NCI-H82 (cell line): ENCODE results near the gene ACTR1B.
A peak's percentile ranks its signal among the peaks of the same experiment; 100 is the strongest.
"Not testable (repeated sequence)": the region's sequence is repeated elsewhere in the genome, so short reads cannot be mapped to it uniquely, and the experiment has no call there.

ENCODE experiments used
- DNase-seq: peaks from one replicate; lab custom pipeline; 2025; lab: John Stamatoyannopoulos, UW

The ACTR1B gene

DNA sequence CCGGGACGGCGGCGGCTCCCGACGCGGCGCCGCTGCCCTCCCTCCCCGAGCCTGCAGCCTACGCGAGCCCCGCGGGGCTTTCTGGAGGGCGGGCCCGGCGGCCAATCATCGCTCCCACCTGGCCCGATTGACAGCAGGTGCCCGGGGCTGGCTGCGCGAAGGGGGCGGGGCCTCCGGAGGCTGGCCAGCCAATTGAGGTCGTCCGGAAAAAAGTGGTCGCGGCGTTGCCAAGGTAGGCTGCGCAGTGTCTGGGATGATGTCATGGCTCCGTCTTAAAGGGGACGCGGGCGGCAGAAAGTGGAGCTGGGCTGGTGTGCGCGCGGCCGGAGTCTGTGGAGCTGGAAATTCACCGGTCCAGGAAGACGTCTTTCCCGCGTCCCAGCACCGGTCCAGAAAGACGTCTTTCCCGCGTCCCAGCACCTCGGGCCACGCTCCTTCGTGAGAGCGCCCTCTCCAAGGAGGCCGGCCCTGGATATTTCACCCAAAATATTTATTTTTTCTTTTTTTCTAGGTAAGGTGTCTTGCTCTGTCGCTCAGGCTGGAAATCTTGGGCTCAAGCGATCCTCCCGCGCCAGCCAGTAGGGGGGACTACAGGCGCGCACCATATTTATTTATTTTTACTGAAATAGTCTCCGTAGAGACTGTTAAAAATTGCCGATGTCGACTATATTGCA, at the start of gene ACTR1B:
ACTR1B (minus strand) TSS at position 83 of the 674 bp plus-strand sequence. CDS start 154 bp downstream, outside the sequence.
- peak; percentile 92 for DNase-seq

DNA sequence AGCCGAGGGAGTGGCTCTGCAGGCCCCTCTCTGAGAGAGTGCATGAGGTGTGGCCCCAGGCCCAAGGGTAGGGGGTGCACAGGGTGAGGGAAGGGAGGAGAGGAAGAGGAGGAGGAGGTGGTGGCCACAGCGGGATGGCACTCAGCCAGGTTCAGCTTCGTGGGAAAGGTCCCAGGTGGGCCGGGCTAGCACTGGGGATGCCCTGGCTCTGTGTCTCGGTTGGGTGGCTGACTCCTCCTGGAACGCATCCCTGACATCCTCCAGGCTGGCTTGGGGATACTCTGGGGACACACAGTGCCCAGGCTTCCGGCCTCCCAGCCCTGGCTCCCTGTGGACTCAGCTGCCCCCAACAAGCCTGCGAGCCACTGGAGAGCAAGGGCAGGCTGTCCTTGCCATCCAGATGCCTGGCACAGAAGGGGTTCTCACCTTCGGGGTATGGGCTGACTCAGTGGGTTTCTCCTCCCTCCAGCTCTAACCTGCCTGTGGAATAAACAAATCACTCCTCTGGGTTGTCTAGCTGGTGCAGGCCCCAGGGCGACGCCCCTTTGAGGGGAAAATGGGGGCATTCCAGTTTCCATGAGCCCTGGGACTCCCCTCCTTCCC, 49.0 kb upstream of the ACTR1B start:
- DNase-seq: no peak

DNA sequence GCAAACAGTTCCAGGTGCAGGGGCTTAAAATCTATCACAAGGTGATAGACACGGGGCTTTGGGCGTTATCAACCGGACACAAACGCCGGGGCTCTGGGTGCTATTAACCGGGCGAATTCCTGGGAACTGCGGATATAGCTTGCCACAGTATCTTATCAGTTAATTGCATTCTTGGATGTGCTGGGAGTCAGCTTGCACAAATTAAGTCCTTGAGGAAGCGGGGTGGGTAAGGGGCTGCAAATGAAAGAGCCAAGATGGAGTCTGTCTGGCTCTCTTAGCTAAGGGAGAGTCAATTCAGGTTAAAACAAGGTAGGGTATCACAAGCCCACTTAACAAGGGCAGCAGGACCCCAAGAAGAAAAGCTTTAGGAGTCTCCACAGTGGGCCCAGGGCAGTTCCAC, 48.3 kb upstream of the ACTR1B start:
- not testable (repeated sequence) for DNase-seq

DNA sequence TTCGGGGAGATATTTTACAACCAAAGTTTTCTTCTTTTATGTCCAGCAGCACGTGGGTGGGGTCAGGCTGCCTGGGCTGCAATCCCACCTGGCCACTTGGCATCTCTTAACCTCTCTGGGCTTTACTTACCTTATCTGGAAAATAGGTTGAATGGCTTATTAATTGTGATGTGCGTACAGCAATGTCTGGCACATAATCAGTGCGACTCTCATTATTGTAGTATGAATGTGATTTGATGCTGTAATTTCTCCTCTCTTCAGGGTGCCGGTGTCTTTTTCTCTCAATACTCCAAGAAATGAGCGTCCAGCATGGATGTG, 47.5 kb upstream of the ACTR1B start:
- no peak for DNase-seq

DNA sequence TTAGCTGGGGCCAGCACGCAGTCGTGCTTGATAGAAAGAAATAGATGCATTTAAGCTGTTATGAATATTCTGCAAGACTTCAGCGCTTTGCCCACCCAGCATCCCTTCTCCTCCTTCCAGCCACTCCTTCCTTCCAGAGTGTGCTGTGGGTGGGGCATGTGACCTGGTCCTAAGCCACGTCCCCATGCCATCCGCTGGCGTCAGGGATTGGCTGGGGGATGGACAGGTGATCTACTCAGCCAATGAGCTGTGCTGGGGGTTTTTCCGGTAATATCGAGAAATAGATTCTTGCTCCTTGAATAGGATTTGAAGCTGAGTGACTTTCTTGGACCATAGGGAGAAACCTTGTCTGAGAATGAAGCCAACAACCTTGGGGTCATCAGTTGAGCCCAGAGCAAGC, 44.8 kb upstream of the ACTR1B start:
- no peak for DNase-seq

DNA sequence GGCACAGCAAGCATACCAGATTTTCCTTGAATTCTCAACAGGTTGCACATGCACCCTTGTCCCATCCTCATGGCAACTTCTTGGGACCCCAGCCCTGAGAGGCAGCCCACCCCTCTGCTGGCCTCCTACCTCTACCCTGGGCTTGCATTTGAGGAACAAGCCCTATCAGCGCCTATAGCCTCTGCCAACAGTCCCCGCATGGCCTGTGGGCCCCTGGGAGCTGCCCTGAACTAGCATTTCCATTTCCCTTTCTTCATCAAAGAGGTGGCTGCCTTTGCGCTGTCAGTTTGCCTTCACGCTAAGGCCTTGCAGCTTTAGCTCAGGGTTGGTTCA, 44.2 kb upstream of the ACTR1B start:
- DNase-seq: no peak

DNA sequence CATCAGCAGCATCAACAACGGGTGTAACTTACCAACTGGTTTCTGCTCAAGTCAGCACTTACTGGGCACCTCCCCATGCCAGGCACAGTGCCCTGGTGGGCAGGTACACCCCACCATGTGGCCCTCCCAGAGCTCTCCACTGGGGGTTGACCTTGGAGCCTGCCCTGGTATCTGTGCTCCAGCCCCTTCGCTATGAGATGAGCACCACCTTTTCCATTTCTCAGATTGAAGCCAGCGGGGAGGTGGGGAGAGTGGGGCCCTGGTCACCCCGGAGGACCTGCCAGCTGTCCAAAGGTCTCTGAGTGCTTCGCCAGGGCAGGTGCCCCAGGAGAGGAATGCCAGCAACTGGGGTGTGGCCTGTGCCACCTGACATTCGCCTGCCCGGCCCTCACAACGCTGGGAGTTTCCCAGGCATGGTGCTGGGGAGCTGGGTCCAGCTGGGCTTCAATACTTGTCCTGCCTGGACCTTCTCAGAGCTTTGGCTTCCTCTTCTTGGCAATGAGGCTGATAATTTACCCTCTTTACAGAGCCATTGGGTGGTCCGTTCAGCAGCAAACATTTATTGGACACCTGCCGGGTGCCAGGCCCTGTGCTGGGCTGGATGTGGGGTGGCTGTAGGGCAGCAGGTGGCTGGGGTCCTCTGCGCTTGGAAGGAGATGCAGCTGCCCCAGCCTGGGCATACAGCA, 43.7 kb upstream of the ACTR1B start:
- no peak for DNase-seq

DNA sequence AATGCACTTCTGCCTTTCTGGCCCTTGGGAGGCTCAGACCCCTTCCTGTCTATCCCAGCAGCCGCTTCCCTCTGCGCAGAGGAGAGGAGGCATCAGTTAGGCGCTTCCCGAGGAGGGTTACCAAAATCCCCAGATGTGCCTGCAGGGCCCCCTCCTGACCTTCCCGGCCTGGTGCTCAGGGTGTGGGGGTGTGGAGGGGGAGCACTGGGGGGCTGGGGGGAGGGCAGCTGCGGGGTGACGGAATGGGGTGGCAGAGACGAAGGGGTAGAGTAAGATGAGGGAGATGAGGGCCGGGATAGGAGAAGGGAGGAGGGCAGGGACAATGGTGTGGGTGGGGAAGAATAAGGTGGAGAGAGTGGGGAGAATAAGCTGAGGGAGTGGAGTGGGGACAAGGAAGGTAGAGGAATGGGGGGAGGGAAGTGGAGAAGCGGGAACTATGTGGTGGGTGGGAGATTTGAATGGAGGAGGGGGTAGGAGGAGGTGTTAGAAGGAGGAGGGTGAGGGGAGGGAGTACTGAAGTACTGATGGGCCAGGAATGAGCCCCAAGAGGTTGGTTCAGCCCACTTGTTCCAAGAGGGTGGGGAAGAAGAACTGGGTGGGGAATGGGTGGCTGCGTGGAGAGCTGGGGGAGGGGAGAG, 43.0 kb upstream of the ACTR1B start:
- no peak for DNase-seq

DNA sequence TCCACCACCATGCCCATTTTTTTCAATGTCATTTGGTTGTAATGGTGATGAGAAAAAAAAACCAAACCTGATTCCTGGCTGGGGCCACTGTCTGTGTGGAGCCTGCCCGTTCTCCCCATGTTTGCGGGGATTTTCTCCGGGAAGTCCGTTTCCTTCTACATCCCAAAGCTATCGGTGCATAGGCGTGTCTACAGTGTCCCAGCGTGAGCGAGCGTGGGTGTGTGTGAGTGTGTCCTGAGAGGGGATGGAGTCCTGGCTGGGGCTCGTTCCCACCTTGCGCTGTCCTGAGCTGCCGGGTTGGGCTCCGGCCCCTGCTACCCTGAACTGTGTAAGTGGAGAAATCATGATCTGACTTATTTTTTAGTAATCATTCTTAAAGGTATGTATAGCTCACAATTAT, 42.3 kb upstream of the ACTR1B start:
- DNase-seq: no peak

DNA sequence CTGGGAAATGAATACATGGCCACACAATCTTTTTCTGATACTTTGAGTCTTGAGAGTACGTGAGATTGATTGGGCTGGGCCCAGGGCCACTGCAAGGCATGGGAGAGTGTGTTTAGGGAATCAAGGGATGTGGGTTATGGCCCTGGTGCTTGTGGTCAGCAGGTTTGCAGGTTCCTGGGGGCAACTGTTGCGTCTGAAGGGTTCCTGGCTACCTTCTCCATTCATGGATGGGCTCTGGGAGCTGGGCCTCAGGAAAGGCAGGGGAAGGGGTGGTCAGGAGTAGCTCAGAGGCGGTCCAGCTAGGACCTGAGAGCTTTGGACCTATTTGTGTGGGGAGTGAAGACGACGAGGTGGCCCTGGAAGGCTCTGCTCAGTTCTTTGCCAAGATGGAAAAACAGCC, 41.1 kb upstream of the ACTR1B start:
- no peak for DNase-seq

DNA sequence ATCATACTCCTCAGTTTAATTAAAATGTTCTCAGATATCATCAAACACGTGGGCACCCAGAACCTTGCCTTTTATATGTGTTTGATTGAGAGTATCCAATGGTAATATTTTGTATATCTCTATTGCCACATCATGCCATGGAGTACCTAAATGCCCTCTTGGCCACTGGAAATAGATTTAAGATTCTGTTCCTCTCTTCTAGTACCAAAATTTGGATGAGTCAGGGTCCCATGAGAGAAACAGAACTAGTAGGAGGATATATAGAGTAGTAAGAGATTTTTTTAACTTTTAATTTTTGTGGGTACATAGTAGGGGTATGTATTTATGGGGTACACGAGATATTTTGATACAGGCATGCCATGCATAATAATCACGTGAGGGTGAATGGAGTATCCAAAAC, 39.9 kb upstream of the ACTR1B start:
- no peak for DNase-seq

DNA sequence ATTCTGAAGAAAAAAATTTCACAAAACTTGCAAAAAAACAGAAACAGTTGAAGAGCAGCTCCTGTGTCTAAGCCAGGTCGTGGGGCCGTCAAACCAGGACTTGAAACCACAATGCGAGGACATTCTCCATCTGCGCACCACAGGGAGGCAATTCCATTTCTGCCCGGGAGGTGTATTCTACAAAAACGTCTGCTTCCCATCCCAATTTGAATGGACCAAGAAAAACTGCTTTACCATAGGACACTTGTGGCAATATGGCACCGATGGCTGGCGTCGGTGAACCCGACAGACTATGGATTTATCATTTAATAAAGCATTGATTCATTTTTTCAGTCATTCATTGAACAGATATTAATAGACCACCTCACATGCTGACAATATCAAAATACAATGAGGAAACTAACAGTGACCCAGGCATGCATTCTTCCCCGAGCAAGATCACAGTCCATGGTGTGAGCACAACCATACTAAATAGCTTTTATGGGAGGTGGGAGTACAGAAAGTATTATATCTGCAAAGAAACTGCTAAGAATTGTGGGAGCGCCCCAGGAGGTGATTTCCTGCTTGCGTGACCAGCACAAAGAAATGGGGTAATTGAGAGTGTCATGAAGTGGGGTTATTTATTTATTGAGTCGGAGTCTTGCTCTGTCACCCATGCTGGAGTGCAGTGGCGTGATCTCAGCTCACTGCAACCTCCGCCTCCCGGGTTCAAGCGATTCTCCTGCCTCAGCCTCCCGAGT, 39.1 kb upstream of the ACTR1B start:
- no peak for DNase-seq

DNA sequence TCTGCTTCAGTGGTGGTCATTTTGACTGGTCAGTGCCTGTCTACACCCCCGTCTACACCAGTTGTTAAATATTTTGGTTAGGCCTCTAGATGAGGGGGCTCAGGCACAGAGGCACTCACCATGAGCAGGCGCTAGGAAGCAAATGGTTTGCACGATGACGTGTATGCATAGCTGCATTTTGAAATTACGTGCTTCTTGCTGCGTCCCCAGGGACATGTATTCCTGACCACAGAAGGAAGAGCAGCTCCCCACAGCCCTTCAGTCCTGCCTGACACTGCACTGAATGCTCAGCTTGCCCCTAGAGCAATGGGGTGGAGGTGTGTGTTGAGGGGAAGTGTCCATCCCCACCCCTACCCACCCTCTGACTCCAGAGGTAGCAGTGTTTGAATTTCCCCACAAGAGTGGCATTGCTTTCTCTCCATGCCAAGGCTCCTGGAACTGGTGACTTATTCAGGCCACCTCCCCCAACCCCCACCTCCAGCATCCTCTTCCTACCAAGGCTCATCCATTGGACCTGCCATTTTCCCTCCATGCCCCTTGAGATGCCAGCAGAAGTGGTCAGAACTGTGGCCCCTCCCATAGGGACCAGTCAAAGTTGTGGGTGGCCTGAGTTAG, 38.1 kb upstream of the ACTR1B start:
- DNase-seq: no peak

DNA sequence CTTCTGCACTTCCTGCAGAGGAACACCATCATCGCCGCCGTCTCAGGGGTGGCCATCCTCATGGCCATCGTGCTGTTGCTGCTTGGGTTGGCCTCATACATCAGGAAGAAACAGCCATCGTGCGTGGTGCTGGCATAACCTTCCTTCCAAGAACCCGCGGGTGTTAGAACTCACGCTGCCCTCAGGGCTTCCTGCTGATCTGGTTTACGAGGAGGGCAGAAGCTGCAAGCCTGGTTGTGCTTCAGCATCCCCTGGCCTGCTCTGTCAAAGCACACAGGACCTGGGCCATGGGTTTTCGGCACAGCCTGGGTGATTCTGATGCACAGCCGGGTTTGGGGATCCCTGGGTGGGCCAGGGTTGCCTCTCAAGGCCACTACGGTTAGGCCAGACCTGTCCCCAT, 37.3 kb upstream of the ACTR1B start:
- no peak for DNase-seq

DNA sequence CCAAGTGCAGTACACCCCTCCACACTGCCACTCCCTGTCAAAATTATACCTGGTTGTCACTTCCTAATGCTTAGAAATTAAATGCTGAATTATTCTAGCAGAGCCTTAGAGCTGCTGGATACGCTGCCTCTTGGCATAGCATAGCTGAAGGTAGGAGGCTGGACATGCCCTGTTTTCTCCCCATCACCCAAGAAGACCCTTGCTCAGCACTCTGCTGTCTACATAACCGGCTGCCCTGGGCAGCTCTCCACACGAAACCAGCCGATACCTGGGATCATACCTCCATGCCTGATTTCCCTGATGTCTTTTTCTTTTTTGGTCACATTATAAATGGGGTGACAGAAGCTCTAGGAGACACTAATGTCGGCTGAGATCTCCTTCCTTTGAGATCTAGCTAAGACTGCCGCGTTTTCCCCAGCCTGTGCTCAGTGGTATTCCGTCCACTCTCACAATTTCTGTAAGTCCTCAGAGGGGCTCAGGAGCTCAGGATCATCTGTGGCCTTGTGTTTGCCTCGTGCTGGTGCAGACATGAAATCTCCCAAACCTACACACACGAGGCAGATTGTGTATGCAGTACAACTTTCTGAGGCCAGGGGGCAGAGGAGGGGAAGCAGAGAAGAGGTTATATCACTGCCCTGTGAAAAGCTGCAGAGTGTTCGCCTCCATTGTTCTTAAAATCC, 36.1 kb upstream of the ACTR1B start:
- peak; percentile 72 for DNase-seq

DNA sequence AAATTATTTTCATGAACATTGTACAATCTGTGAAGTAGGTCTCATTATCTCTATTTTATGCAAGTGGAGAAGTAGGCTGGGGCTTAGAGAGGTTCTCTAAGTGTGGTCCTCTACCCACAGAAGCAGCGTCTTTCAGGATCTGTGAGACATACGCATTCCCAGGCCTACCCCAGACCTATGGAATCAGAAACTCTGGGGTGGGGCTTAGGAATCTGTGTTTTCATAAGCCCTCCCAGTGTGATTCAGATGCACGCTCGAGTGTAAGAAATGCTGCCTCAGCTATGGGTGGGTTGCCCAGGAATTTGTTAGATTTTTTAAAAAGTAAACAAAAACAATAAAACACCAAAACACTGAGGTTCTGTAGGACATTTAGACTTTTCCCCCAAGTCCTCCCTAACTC, 34.7 kb upstream of the ACTR1B start:
- no peak for DNase-seq

DNA sequence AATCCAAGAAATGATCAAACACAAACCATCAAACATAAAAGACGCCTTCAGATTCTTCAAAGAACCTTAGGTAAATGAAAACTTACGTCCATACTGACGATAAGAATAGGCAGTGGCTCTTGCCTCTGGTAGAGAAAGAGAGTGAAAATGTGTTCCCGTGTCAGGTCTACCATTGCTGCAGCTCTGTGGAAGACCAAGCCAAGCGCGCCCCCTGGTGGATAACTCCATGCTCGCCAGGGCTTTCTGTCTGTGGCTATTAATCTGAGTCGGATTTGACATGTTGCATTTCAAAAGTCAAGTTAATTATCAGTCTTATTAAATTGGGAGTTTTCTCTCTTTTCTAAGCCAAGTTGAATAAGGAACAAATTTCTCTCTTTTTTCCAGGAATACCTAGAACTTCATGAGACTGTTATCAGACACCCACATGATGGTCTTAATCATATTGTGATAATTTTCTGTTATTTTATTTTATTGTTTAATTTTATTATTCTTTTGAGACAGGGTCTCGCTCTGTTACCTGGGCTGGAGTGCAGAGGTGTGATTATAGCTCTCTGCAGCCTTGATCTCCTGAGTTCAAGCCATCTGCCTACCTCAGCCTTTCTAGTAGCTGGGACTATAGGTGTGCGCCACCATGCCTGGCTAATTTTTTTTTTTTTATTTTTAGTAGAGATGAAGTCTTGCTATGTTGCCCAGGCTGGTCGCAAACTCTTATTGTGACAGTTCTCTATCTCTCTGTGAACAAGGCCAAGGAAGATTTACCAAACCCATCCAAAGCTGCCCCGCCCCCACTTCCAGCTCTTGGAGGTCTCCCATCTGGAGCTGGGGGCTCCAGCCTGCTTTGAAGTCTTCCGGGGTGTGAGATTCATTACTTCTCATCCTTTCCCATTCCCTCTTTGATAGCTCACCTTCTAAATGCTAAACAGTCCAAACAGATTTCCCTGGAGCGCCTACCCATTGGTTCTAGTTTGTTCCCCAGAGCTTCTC, 33.7 kb upstream of the ACTR1B start:
- peak; percentile 78 for DNase-seq

DNA sequence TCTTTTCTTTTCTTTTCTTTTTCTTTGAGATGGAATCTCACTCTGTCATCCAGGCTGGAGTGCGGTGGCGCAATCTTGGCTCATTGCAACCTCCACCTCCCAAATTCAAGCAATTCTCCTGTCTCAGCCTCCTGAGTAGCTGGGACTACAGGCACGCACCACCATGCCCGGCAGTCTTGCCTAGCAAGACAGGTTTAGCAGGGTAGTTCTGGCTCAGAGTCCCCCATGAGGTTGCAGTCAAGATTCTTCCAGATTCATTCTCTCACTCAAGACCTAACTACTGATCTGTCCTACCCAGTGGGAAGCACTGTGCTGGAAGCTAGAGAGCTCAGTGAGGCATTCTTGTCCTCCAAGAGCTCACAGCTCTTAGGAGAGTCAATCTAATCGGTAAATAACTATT, 31.9 kb upstream of the ACTR1B start:
- DNase-seq: no peak

DNA sequence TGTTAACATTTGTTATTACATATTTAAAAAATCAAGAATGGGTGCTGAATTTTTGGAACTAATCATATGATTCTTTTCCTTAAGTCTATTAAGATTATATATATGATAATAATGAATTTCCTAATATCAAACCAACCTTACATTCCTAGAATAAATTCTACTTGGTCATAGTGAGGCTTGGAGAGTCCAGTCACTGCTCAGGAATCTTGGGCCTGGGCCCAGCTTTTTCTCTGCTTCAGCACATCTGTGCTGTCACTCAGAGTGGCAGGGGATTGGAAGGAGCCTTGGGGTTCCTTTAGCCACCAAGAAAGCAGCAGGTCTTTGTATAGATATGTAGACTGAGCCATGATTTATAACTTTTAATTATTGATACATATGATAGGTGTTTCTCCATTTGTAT, 29.6 kb upstream of the ACTR1B start:
- DNase-seq: no peak

DNA sequence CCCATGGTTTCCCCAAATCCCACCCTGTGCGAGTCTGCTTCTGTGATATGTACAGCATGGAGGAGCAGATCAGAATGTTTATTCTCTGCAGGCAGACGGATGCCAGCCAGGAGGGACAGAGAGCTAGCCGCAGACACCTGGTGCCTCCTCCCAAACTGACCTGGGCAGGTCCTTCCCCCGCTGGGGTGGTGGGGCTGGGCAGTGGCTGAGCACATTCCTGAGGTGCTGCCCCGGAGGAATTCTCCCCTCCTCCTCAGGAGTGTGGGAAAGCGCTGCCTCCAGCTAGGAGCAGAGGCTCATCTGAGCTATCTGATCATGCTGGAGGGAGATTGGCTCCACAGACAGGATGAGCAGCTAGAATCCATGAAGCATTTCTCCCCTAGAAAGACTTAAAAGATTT, 27.3 kb upstream of the ACTR1B start:
- DNase-seq: no peak
